ENCODE results near the gene ENDOV.

The ENDOV gene

GRCh38 chr17:80442764-80443163 is 27.8 kb downstream of the ENDOV start:
- no peak for DNase-seq (ENCODE audit: low read depth)
- TF ChIP-seq, protein P1, sequence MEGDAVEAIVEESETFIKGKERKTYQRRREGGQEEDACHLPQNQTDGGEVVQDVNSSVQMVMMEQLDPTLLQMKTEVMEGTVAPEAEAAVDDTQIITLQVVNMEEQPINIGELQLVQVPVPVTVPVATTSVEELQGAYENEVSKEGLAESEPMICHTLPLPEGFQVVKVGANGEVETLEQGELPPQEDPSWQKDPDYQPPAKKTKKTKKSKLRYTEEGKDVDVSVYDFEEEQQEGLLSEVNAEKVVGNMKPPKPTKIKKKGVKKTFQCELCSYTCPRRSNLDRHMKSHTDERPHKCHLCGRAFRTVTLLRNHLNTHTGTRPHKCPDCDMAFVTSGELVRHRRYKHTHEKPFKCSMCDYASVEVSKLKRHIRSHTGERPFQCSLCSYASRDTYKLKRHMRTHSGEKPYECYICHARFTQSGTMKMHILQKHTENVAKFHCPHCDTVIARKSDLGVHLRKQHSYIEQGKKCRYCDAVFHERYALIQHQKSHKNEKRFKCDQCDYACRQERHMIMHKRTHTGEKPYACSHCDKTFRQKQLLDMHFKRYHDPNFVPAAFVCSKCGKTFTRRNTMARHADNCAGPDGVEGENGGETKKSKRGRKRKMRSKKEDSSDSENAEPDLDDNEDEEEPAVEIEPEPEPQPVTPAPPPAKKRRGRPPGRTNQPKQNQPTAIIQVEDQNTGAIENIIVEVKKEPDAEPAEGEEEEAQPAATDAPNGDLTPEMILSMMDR (conservative IDR thresholded peaks at IDR 0.05; ENCODE audit: low read length), result no peak
- no peak overlapping the region for H3K4me3 ChIP-seq (ENCODE audit: low read length)

DNA sequence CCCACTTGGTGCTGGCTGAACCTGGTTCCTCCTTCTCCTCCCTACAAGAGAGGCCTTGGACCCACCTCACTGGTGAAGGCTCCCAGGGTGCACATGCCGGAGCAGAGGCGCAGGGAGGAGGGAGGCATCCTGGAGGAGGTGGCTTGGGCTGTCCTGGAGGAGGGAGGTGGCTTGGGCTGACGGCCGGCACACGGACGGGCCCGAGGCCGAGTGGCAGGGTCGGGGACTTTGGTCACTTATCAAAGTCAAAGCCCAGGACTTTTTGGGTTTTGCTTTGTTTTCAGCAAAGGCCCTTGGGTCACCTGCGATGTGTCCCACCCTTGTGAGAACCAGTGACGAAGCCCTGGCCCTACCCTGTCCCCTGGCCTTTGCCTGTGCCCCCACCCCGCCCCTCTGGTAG is 28.5 kb downstream of the ENDOV start:
- TF ChIP-seq, protein P1 (conservative IDR thresholded peaks at IDR 0.05; ENCODE audit: low read length), result no peak
- H3K4me3 ChIP-seq (ENCODE audit: low read length), result no peak overlapping the region
- DNase-seq (ENCODE audit: low read depth), result no peak

DNA sequence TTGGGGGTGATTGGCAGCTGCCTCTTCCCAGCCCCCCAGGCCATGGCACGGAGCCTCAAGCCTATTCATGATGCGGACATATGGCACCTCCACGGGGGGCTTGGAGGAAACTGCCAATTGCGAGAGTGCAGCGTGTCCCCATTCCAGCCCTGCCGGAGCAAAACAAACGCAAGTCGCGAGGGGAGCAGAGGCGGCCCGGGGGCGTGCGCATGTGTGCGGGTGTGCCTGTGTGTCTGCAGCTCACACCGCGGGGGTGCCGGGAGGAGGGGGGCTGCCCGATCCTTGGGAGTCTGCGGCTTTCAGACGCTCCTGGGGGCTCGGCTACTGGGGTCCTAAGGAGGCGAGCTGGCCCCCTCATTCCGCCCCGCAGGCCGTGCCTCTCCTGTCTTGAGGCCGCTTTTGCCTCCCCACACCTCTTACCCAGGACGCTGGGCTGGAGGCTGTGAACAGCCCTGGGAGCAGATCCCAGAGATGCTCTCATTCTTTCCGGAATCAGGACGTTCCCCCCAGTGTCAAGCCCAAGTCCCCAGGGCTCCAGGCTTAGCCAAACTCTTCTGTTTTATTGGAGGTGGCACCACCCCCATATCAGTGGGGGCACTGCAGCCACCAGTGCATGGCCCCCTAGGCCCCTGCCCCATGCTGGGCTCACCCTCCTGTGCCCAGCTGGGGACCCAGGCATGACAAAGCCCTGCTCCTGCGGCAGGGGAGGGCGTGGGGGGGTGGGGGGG is 29.1 kb downstream of the ENDOV start:
- no peak overlapping the region for H3K4me3 ChIP-seq (ENCODE audit: low read length)
- TF ChIP-seq, protein P1 (conservative IDR thresholded peaks at IDR 0.05; ENCODE audit: low read length), result no peak
- no peak for DNase-seq (ENCODE audit: low read depth)

DNA sequence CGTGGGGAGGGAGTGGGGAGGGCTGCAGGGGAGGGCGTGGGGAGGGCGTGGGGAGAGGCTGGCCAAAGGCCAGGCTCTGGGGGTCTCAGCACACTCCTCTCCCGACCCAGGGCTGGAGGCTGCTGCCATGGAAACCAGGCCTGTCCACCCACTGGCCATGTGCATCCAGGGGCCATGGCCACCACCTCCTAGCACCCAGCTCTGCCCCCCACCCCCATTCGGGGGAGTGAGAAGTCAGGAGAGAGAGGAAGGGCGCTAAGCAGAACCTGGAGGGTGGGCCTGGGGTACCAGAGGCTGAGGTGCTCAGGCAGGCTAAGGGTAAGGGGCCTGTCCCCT is 29.6 kb downstream of the ENDOV start:
- no peak for DNase-seq (ENCODE audit: low read depth)
- TF ChIP-seq, protein P1 (conservative IDR thresholded peaks at IDR 0.05; ENCODE audit: low read length), result no peak

GRCh38 chr17:80445007-80445725 is 30.2 kb downstream of the ENDOV start:
- DNase-seq (ENCODE audit: low read depth), result no peak
- TF ChIP-seq, protein P1 (conservative IDR thresholded peaks at IDR 0.05; ENCODE audit: low read length), result no peak
- no peak overlapping the region for H3K4me3 ChIP-seq (ENCODE audit: low read length)

More for the DNA sequence above, 29.6 kb downstream of the ENDOV start:
- no peak overlapping the region for H3K4me3 ChIP-seq (ENCODE audit: low read length)

GRCh38 chr17:80445726-80446110 is 30.8 kb downstream of the ENDOV start:
- TF ChIP-seq, protein P1 (conservative IDR thresholded peaks at IDR 0.05; ENCODE audit: low read length), result no peak

More at GRCh38 chr17:80445726-80446110, 30.8 kb downstream of the ENDOV start:
- H3K4me3 ChIP-seq (ENCODE audit: low read length), result no peak overlapping the region
- no peak for DNase-seq (ENCODE audit: low read depth)

All from AG10803 (cell line).